Bronchial epithelial cell (primary cell): Measurements from ENCODE around the gene PEDS1. TPM values are rescaled to one million over a fixed set of nuclear protein-coding genes. Genes with fewer than 3 reads are reported as not detected.

Experiments used
- DNase-seq: peaks from one replicate; pipeline ENCODE4 v3.0.0-alpha.2; 2010; ENCODE audit warnings: low read depth
- FAIRE-seq: peaks from 2 replicates; lab custom pipeline; 2011; peaks lifted over from hg19 to GRCh38; lab: Jason Lieb, UNC
- H3K27me3 ChIP-seq: 2 replicates; pipeline ENCODE4 v1.5.1; 2011; ENCODE audit warnings: low read length; ENCODE audit not compliant: control insufficient read depth, insufficient read depth
- H3K36me3 ChIP-seq: 2 replicates; pipeline ENCODE4 v1.5.1; 2011; ENCODE audit warnings: low read length; ENCODE audit not compliant: control insufficient read depth, insufficient read depth
- H3K4me3 ChIP-seq: 2 replicates; pipeline ENCODE4 v1.5.1; 2011; ENCODE audit warnings: mild to moderate bottlenecking, low read depth, low read length, control low read depth
- total RNA-seq: library from RNA; depleted of rRNA; stranded (reverse); fragments of >200 nt; gene quantifications from 2 replicates; pipeline ENCODE4 v1.2.1, GENCODE V29; 2014
- TF ChIP-seq, protein P1 (sequence below): IDR thresholded peaks from 2 replicates; pipeline ENCODE4 v1.5.1; 2011; ENCODE audit warnings: mild to moderate bottlenecking, moderate library complexity, low read length, control low read depth, inconsistent platforms; ENCODE audit not compliant: insufficient read depth, severe bottlenecking

PEDS1 gene
- total RNA-seq, 1 donor from 2014 or later, result 9.7 TPM

DNA sequence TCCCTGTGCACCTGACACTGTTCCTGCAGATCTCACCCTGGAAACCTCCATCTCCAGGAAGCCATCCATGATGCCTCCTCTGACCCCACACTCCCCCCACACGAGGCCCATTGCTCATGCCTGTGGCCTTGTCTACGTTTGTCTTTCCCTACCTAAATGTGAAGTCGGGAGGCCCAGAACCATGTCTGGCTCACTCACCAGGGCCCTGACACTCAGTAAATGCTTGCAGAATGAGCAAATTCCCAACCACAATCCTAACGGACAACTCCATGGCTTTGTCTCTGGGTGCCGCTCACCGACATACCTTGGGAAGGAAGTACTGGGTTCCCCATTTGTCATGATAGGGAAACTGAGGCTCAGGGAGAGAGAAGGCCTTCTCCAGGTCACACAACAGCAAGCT lies 7.3 kb downstream of the PEDS1 start:
- DNase-seq (no peak), FAIRE-seq (no peak)
- TF ChIP-seq, protein P1, sequence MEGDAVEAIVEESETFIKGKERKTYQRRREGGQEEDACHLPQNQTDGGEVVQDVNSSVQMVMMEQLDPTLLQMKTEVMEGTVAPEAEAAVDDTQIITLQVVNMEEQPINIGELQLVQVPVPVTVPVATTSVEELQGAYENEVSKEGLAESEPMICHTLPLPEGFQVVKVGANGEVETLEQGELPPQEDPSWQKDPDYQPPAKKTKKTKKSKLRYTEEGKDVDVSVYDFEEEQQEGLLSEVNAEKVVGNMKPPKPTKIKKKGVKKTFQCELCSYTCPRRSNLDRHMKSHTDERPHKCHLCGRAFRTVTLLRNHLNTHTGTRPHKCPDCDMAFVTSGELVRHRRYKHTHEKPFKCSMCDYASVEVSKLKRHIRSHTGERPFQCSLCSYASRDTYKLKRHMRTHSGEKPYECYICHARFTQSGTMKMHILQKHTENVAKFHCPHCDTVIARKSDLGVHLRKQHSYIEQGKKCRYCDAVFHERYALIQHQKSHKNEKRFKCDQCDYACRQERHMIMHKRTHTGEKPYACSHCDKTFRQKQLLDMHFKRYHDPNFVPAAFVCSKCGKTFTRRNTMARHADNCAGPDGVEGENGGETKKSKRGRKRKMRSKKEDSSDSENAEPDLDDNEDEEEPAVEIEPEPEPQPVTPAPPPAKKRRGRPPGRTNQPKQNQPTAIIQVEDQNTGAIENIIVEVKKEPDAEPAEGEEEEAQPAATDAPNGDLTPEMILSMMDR, result no peak
- Histone ChIP-seq H3K36me3 (peaks cover 26% of the 10 kb centered on the region), H3K27me3 (no peaks in the 10 kb centered on the region), H3K4me3 (no peak overlapping the region)

DNA sequence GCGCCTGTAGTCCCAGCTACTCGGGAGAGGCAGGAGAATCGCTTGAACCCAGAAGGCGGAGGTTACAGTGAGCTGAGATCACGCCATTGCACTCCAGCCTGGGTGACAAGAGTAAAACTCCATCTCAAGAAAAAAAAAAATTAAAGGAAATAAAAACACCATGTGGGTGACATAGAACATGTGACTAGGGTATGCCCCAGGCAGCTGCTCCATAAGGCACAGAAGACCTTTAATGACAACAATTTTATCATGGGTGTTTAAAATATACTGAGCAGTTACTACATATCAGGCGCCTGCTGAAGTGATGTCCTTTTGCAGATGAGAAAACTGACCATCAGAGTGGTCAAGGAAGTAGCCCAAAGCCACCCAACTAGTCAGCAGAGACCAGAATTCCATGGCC lies 8.0 kb downstream of the PEDS1 start:
- TF ChIP-seq, protein P1, result no peak
- DNase-seq (no peak), FAIRE-seq (no peak)
- H3K4me3 ChIP-seq, result no peak overlapping the region
- H3K27me3 ChIP-seq, result no peaks in the 10 kb centered on the region
- H3K36me3 ChIP-seq, result peaks cover 26% of the 10 kb centered on the region

DNA sequence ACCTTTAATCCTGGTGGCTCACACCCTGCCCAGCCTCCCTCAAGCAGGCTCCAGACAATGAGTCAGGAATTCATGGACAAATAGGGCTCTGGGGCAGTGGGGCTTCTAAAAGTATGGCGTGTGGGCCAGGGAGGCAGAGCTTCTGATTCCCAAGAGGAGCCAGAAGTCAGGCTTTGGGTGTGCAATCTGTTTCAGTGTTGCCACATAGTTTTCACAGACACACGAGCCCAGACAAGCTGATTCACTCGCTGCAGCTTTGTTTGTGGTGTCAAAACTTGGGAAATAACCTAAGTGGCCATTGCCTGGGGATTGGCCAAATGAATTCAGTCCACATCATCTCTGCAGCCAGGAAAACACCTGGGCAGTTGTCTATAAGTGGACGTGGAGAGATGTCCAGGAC lies 9.2 kb downstream of the PEDS1 start:
- TF ChIP-seq, protein P1, result no peak
- H3K4me3 ChIP-seq, result no peak overlapping the region
- H3K36me3 ChIP-seq, result peaks cover 33% of the 10 kb centered on the region
- no peak for FAIRE-seq
- H3K27me3 ChIP-seq, result no peaks in the 10 kb centered on the region
- DNase-seq, result peak; percentile 100

DNA sequence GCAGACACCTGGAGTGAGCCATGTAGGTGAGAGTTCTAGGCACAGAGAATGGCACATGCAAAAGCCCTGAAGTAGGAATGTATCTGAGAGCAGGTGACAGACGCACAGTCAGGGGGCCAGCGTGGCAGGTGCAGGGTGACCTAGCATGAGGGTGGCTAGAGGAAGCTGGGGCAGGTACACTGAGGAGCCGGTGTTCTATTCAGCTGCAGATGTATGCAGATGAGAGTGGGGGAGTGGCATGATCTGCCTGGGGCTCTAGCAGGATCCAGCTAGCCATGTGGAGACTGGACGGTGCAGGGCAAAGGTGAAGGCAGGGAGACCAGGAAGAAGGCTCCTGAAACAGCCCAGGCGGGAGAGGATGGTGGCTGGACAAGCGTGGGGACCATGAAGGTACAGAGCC lies 10.7 kb downstream of the PEDS1 start:
- peaks cover 30% of the 10 kb centered on the region for H3K36me3 ChIP-seq
- no peak for DNase-seq

DNA sequence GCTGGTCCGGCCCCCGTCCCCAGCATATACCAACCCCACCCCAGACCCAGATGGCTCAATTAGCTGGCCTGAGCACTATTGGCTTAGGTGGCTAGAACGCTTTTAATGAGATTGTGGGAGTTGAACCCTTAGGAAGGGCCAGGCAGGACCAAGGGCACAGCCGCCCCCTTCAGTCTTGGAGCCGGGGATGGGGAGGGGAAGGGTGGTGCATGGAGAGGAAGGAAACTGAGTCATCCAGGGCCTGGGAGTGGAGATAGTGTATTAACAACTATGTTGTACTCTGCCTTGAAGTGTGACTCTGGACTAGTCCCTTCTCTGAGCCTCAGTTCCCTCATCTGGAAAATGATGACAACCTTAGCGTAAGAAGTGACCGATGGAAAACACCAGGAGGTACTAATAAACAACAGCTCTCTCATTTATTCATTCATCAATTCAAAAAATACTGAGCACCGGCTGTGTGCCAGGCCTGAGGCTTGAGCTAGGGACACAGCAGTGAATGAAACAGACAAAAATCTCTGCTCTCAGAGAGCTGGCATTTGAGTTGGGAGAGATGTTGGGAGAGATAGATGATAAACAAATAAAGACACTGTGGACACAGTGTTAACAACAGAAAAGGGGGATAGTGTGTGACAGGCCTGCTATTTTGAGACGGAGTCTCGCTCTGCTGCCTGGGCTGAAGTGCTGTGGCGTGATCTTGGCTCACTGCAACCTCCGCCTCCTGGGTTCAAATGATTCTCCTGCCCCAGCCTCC lies 11.5 kb downstream of the PEDS1 start:
- TF ChIP-seq, protein P1, result no peak

More for the DNA sequence above, 10.7 kb downstream of the PEDS1 start:
- no peak for FAIRE-seq
- H3K4me3 ChIP-seq, result no peak overlapping the region
- H3K27me3 ChIP-seq, result no peaks in the 10 kb centered on the region
- TF ChIP-seq, protein P1, result no peak

More for the DNA sequence above, 11.5 kb downstream of the PEDS1 start:
- Histone ChIP-seq H3K27me3 (no peaks in the 10 kb centered on the region), H3K36me3 (peaks cover 31% of the 10 kb centered on the region), H3K4me3 (no peak overlapping the region)
- DNase-seq (peak; percentile 48), FAIRE-seq (no peak)
